ENCODE measurements around the gene FAM114A1.
A peak's percentile ranks its signal among the peaks of the same experiment; 100 is the strongest.

The FAM114A1 gene

DNA sequence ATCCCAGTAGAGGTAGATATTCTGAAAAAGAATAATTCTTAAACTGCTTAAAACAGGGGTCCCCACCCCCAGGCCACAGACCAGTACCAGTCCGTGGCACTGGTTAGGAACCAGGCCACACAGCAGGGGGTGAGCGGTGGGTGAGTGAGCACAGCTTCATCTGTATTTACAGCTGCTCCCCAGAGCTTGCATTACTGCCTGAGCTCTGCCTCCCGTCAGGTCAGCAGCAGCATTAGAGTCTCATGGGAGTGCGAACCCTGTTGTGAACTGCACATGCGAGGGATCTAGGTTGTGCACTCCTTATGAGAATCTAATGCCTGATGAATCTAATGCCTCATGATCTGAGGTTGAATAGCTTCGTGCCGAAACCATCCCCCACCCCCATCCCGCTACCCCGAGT lies 76.8 kb downstream of the FAM114A1 start:
- Histone ChIP-seq H3K27ac (no peak overlapping the region), H3K9ac (no peak overlapping the region), H3K9me3 (no peaks in the 10 kb centered on the region), H3K4me3 (no peak overlapping the region), H3K4me2 (no peak overlapping the region), H3K36me3 (no peaks in the 10 kb centered on the region), H3K27me3 (no peaks in the 10 kb centered on the region), H3K4me1 (no peaks in the 10 kb centered on the region), H4K20me1 (no peaks in the 10 kb centered on the region)
- TF ChIP-seq Cebpa-rat (IDR thresholded peaks at IDR 0.05) = no peak

DNA sequence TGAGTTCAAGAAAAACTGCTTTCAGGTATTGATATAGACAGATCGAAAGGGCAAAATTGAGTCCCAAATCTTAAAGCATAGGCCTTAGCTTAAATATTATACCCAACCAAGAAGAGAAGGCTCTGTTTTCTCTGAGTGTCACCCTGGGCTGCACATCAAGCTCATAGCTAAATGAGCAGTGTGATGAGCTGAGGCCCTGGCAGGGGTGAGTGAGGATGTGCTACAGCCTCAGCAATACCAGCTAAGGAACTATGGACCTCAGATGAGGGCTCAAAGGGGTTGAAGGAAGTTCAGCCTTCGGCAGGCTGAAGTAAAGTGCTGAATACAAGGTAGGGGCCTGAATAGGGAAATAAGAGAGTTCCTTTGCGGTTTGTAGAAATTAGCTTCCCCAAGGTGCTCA lies 79.3 kb downstream of the FAM114A1 start:
- H3K9me3 ChIP-seq = no peaks in the 10 kb centered on the region
- no peaks in the 10 kb centered on the region for H3K4me1 ChIP-seq
- H3K4me2 ChIP-seq = no peak overlapping the region
- H3K36me3 ChIP-seq = no peaks in the 10 kb centered on the region
- no peaks in the 10 kb centered on the region for H3K27me3 ChIP-seq
- TF ChIP-seq Cebpa-rat (IDR thresholded peaks at IDR 0.05) = no peak
- no peak overlapping the region for H3K27ac ChIP-seq
- no peak overlapping the region for H3K4me3 ChIP-seq
- no peak overlapping the region for H3K9ac ChIP-seq
- no peaks in the 10 kb centered on the region for H4K20me1 ChIP-seq

DNA sequence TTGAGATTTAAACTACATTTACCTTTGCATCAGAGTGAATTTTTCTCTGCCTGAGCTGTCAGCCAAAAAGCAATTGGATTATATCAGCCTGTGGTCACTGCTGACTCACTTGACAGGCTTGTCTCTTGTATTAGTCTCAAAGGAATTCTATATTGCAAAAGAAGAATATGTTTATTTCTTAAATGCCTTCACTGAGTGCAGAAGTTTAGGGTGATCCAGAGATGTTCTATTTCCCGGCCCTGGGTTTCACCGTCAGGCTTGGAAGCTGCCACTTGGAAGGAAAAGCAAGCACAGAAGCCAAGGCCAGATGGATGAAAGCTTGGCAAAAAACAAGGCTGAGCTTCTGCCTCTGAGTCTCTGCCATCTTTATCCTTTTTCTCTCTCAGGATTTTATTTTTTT lies 80.9 kb downstream of the FAM114A1 start:
- Histone ChIP-seq H3K4me1 (no peaks in the 10 kb centered on the region), H3K4me2 (no peak overlapping the region), H3K27me3 (no peaks in the 10 kb centered on the region), H4K20me1 (no peaks in the 10 kb centered on the region), H3K4me3 (no peak overlapping the region), H3K36me3 (no peaks in the 10 kb centered on the region), H3K9me3 (no peaks in the 10 kb centered on the region), H3K9ac (no peak overlapping the region), H3K27ac (no peak overlapping the region)
- TF ChIP-seq Cebpa-rat (IDR thresholded peaks at IDR 0.05) = no peak

DNA sequence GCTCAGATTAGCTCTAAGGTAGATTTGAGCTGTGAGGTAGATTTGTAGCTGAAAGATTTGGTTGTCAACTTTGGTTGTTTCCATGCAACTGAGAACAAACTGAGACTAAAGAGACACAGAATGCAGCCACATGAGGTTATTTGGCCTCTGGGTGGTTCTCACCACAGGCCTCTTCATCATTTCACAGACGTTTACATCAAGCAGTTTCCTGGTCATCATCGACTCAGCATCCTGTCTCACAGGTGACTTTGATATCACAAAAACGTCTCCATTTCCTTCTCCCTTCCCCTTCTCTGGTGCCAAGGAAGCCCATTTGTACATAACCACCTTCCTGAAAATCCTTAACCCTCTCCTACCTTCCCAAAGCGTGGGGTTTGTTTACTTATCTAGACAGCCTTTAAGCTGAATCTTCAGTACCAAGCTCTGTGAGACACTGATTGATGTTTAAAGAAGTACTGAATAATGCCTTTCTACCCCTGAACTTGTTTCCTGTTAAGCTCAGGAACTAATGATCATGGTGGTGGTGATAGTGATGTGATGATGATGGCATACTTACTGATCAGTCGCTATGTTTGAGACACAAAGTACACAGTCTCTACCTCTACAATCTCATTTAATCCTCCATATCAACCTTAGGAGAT lies 81.9 kb downstream of the FAM114A1 start:
- Histone ChIP-seq H3K4me2 (no peak overlapping the region), H3K27me3 (no peaks in the 10 kb centered on the region), H3K4me3 (no peak overlapping the region), H3K4me1 (no peaks in the 10 kb centered on the region), H3K36me3 (no peaks in the 10 kb centered on the region), H4K20me1 (no peaks in the 10 kb centered on the region), H3K27ac (no peak overlapping the region), H3K9me3 (no peaks in the 10 kb centered on the region), H3K9ac (no peak overlapping the region)
- TF ChIP-seq Cebpa-rat (IDR thresholded peaks at IDR 0.05) = no peak

DNA sequence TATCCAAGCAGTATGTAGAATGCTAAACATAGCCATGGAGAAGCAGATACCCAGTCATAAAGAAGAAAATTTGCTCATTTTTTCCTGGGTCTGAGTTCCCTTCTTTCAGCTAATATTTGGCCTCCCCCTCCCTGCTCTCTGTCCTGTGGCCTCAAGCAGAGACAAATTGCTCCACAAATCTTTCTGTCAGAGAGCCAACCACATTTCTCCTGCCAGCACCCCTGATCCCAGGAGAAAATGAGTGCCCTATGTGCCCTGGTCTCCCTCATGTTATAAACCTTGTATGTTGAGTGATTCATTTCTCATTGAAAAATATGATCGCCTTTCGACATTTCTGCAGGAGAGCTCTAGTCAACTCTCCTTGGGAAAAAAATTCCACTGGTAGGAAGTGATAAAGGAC lies 82.6 kb downstream of the FAM114A1 start:
- TF ChIP-seq Cebpa-rat (IDR thresholded peaks at IDR 0.05) = no peak
- no peaks in the 10 kb centered on the region for H3K36me3 ChIP-seq
- H3K27ac ChIP-seq = no peak overlapping the region
- H3K4me1 ChIP-seq = no peaks in the 10 kb centered on the region
- H3K9me3 ChIP-seq = no peaks in the 10 kb centered on the region
- no peaks in the 10 kb centered on the region for H4K20me1 ChIP-seq
- no peak overlapping the region for H3K4me2 ChIP-seq
- H3K9ac ChIP-seq = no peak overlapping the region
- no peak overlapping the region for H3K4me3 ChIP-seq
- H3K27me3 ChIP-seq = no peaks in the 10 kb centered on the region

DNA sequence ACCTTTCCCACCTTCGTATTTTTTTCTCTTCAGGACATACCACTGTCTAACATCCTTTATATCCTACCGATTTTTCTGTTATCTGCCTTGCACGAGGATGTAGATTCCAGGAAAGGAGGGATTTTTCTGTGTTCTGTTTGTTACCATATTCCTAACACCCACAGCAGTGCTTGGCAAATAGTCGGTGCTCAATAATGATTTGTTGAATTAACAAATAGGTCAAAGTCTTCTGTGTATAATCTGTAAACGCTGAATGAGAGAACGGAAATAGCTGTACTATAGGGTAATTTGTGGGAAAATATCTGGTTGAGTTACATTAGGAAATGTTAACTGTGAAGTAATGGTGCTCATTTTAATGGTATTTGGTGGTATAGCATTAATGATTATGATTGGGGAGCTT lies 83.1 kb downstream of the FAM114A1 start:
- H3K4me3 ChIP-seq = no peak overlapping the region
- no peaks in the 10 kb centered on the region for H3K9me3 ChIP-seq
- no peaks in the 10 kb centered on the region for H3K27me3 ChIP-seq
- H4K20me1 ChIP-seq = no peaks in the 10 kb centered on the region
- no peaks in the 10 kb centered on the region for H3K4me1 ChIP-seq
- no peak overlapping the region for H3K27ac ChIP-seq
- no peaks in the 10 kb centered on the region for H3K36me3 ChIP-seq
- H3K9ac ChIP-seq = no peak overlapping the region
- TF ChIP-seq Cebpa-rat (IDR thresholded peaks at IDR 0.05) = no peak
- H3K4me2 ChIP-seq = no peak overlapping the region

DNA sequence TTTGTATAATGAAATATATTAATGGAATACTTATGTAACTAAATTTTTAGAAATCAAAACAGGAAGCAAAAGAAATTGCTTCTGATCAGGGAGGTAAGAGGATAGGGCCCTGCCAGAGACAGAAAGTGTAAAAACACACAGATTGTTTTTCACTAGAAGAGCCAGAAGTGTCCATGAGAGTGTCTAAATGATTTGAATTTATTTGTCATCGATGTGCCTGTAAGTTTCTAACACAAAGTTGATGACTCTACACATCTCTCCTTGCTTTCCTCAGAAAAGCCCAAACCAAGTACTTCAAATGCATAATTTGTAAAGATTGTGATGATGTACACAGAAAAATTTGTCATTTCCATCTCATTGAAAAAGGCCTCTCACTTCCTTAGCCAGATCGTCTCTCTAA lies 84.0 kb downstream of the FAM114A1 start:
- Histone ChIP-seq H3K27ac (no peak overlapping the region), H3K36me3 (no peaks in the 10 kb centered on the region), H3K4me3 (no peak overlapping the region), H3K4me1 (no peaks in the 10 kb centered on the region), H3K9ac (no peak overlapping the region), H4K20me1 (no peaks in the 10 kb centered on the region), H3K4me2 (no peak overlapping the region), H3K9me3 (no peaks in the 10 kb centered on the region), H3K27me3 (no peaks in the 10 kb centered on the region)
- no peak for TF ChIP-seq Cebpa-rat (IDR thresholded peaks at IDR 0.05)

DNA sequence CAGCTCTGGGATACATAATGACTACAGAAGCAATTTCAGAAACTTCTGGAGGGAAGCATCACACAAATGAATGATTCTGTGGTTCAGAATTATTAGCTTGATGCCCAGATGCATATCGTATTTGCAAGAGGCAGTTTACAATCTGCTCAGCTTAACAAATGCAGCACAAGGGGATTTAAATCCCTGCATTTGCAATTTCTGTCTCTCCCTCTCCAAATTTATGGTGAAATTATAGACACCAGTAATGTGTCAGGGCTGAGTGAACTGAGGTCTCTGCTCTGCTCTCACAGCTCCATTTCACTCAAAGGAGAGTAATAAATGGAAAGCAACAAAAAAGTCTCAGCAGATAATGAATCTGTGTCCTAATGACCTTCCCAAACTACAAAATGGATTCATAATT lies 84.4 kb downstream of the FAM114A1 start:
- H4K20me1 ChIP-seq = no peaks in the 10 kb centered on the region
- TF ChIP-seq Cebpa-rat (IDR thresholded peaks at IDR 0.05) = no peak
- H3K27ac ChIP-seq = no peak overlapping the region
- no peak overlapping the region for H3K4me2 ChIP-seq
- H3K4me1 ChIP-seq = no peaks in the 10 kb centered on the region
- no peak overlapping the region for H3K9ac ChIP-seq
- H3K36me3 ChIP-seq = no peaks in the 10 kb centered on the region
- no peak overlapping the region for H3K4me3 ChIP-seq
- H3K27me3 ChIP-seq = no peaks in the 10 kb centered on the region
- H3K9me3 ChIP-seq = no peaks in the 10 kb centered on the region

DNA sequence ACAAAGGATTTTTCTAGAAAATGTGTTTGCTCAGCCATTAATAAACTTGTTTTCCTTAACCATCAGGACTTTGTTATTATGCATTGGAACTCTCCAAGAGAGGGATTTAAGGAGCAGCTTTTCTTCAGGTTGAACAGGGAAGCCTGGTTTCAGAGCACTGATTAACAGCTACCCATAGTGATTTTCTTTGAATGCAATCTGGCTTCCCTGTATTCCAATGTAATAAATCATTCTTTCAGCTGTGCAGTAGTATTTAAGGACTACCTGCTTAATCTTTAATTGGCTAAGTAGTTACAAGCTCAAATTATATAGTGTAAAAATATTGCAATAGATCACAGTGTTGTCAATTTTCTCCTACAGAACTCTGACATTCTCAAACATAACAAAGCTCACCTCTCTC lies 87.1 kb downstream of the FAM114A1 start:
- Histone ChIP-seq H4K20me1 (no peaks in the 10 kb centered on the region), H3K9ac (no peak overlapping the region), H3K27me3 (no peaks in the 10 kb centered on the region), H3K4me1 (peaks cover 7% of the 10 kb centered on the region; the same call in 1 of the 2 replicates), H3K9me3 (no peaks in the 10 kb centered on the region; the same call in 1 of the 2 replicates), H3K4me3 (no peak overlapping the region), H3K4me2 (no peak overlapping the region), H3K36me3 (no peaks in the 10 kb centered on the region), H3K27ac (no peak overlapping the region)
- no peak for TF ChIP-seq Cebpa-rat (IDR thresholded peaks at IDR 0.05)

DNA sequence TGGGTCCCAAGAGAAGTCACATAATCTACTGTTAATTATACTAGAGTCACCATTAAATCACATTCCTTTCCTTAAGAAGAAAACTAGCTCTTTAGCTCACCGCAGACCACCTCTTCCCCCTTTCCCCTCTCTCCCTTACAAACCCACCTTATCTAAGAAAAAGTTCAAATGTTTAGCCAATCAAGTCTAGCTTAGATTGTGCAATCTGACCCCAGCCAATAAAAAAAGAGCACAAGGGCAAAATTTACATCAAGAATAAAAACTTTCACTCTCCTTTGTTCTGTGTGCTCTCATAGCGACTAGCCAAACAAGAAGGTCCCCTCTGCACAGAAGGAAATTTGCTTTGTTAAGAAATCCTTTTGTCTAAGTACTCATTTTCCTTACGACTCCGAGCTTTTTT lies 88.4 kb downstream of the FAM114A1 start:
- peaks cover 6% of the 10 kb centered on the region; the same call in 1 of the 2 replicates for H3K9me3 ChIP-seq
- peak; percentile 30; the same call in 1 of the 2 replicates for TF ChIP-seq Cebpa-rat (IDR thresholded peaks at IDR 0.05)
- H3K9ac ChIP-seq = no peak overlapping the region
- H3K27me3 ChIP-seq = no peaks in the 10 kb centered on the region
- H3K36me3 ChIP-seq = no peaks in the 10 kb centered on the region
- H3K4me1 ChIP-seq = peaks cover 7% of the 10 kb centered on the region; the same call in 1 of the 2 replicates
- no peak overlapping the region for H3K4me2 ChIP-seq
- H3K4me3 ChIP-seq = no peak overlapping the region
- H4K20me1 ChIP-seq = no peaks in the 10 kb centered on the region
- no peak overlapping the region for H3K27ac ChIP-seq

All from BLaER1 (cell line).